ENCODE results near the gene SLC16A10. TPM values are rescaled to one million over a fixed set of nuclear protein-coding genes. Genes with fewer than 3 reads are reported as not detected.

SLC16A10 gene
- total and polyA plus RNA-seq, 2 of the 4 experiments (the other 2 are of a cell fraction): not detected

DNA sequence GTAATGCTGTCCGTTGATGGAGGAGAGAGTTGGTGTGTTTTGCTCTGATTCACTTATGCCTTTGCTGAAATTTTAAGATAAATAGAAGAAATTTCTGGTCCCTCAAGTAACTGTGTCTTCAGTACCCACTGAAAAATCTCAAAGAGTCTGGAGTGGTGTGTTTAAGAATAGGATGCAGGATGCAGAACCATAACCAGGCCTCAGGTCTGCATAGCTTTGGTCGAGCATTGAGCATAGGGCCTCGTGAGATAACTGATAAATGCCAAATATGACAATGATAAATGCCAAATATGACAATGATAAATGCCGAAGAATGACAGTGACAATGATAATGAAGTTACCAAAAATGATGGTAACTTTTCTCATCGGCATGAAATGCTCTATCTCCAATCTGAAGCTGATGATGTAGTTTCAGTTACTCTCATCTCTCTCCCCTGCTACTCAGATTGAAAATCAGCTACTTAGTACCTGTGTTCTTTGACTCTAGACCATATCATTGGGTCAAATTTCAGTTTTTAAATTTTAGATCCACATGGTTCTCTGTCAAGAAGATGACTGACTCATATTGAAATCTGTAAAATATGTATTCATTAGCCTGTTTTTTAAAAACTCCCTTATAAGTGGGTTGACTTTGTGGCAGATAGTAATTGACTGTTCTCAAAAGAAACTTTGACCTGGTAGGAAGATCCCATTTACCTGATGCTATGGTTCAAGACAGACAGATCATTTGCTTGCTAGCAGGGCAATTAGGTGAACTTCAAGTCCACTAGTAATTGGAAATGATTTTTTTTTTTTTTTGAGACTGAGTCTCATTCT lies 96.6 kb downstream of the SLC16A10 start:
- Histone ChIP-seq H3K4me3 (ENCODE audit: insufficient read depth, low read depth, low read length) (no peak overlapping the region), H3K4me2 (ENCODE audit: low read depth, low read length) (no peak overlapping the region), H4K20me1 (ENCODE audit: insufficient read depth, low read length) (no peaks in the 10 kb centered on the region), H3K79me1 (ENCODE audit: low read depth in 1 of 2, low read length in 2 of 2) (no peaks in the 10 kb centered on the region), H2AK9ac (replicated peaks; ENCODE audit: low read depth, low read length, poor library complexity) (no peak overlapping the region), H3K9me1 (ENCODE audit: insufficient read depth, low read length) (no peaks in the 10 kb centered on the region), H3K18ac (ENCODE audit: low read depth, low read length) (no peak overlapping the region), H2BK5ac (ENCODE audit: low read depth, low read length, poor library complexity, severe bottlenecking) (no peak overlapping the region), H2BK20ac (ENCODE audit: low read depth, low read length) (no peak overlapping the region), H4K91ac (ENCODE audit: insufficient read depth, low read depth, low read length) (no peak overlapping the region), H3K9ac (ENCODE audit: low read depth, low read length) (no peak overlapping the region), H3K14ac (replicated peaks; ENCODE audit: low read depth, low read length) (no peak overlapping the region), H3K56ac (ENCODE audit: extremely low read depth, insufficient read depth, low read length) (no peak overlapping the region), H4K8ac (ENCODE audit: low read depth in 2 of 2, low read length in 2 of 2) (no peak overlapping the region), H4K5ac (ENCODE audit: low read depth, low read length) (no peak overlapping the region), H3K27me3 (ENCODE audit: control insufficient read depth, insufficient read depth, low read length) (peaks cover 9% of the 10 kb centered on the region), H3K4ac (ENCODE audit: low read depth, low read length) (no peak overlapping the region), H3K9me3 (ENCODE audit: control insufficient read depth, insufficient read depth, low read length) (no peaks in the 10 kb centered on the region), H2BK15ac (ENCODE audit: low read depth, low read length) (no peak overlapping the region), H2AK5ac (ENCODE audit: low read depth, low read length) (no peak overlapping the region), H2BK120ac (ENCODE audit: low read depth, low read length) (no peak overlapping the region), H3K36me3 (ENCODE audit: control insufficient read depth, insufficient read depth, low read length) (no peaks in the 10 kb centered on the region), H2AFZ (replicated peaks; ENCODE audit: low read length, poor library complexity) (no peak overlapping the region), H3K27ac (ENCODE audit: insufficient read depth, low read length) (no peak overlapping the region), H3K23ac (ENCODE audit: low read depth, low read length) (no peak overlapping the region), H3K4me1 (ENCODE audit: control insufficient read depth, insufficient read depth, low read length) (no peaks in the 10 kb centered on the region)
- WGBS, 2 experiments (ENCODE audit: extremely low coverage in 2 of 2, insufficient read length in 1 of 2): no CpG with 5 or more reads among the region's 5 CpGs
- ATAC-seq (ENCODE audit: low read depth): no peak
- CTCF ChIA-PET: no interaction called here
- in situ Hi-C loops (cut with MboI; ENCODE audit: low sequenced_read_pairs): no loop called here
- DNase-seq: no peak
- POLR2A ChIA-PET (ENCODE audit: unreplicated experiment): no interaction called here
- dilution Hi-C loops (cut with HindIII; ENCODE audit: low sequenced_read_pairs, unreplicated experiment): no loop called here
- intact Hi-C loops (cut with micrococcal nuclease): no loop called here
- BruUV-seq (replicated peaks): no TSS peak
- TF ChIP-seq USF2 (IDR thresholded peaks at IDR 0.05; ENCODE audit: low read depth, low read length) (no peak), SMC3 (IDR thresholded peaks at IDR 0.05; ENCODE audit: low read depth, low read length) (no peak), FOS (IDR thresholded peaks at IDR 0.05; ENCODE audit: low read depth, low read length) (no peak), CHD1 (IDR thresholded peaks at IDR 0.05; ENCODE audit: low read depth, low read length) (no peak)
